Measurements from ENCODE around the gene CDH16.
A peak's percentile ranks its signal among the peaks of the same experiment; 100 is the strongest.

Gene CDH16

DNA sequence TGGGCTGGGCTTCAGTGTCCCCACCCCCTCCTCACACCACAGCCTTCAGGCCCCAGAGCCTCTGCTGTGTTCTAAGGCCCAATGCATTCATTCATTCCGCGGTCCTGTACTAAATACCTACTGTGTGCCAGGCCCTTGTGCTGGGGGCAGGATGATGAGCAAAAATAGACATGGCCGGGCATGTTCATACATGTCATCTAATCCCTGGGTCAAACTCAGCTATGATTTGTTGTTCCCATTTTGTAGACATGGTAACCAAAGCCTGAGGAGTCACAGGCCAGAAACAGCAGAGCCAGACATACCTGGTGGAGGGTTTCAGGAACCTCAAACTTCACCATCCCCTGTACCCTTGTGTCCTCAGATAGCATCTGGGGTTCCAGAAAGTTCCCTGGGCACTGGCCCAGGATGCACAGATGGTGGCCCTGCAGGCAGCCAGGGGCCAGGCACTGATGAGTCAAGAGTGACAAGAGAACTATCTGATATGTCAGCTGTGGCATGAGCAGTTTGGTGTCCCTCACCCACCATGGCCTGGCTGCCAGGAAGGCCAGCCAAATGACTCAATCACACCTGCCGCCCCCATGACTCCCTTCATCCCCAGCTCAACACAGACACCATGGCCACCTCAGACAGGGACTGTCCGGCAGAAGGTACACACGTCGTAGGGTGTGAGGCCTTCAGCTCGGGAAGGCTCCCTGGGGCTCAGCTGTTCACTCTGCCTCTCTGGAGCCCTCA is 9.4 kb upstream of the CDH16 start:
- DNase-seq, result no peak

DNA sequence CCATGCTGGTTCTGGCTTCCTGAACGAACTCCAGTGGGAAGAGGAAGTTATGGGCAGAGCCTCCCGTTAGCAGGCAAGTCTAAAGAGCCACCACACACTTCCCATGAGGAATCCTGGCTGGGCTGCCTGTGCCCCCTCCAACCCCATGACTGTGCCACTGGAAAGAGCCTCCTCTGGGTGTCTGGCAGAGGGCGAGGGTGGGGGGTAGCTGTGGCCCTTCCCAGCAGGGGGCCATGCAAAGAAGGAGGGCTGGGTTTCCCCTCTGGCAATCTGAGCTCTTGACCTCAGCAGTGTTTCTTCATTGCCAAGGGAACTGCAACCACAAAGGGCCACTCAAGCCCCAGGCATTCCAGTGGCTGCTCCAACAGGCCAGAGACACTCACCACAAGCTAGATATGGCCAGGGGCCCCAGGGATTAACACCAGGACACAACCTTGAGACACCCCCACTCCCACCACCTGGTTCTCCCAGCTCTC is 8.3 kb upstream of the CDH16 start:
- DNase-seq, result no peak

DNA sequence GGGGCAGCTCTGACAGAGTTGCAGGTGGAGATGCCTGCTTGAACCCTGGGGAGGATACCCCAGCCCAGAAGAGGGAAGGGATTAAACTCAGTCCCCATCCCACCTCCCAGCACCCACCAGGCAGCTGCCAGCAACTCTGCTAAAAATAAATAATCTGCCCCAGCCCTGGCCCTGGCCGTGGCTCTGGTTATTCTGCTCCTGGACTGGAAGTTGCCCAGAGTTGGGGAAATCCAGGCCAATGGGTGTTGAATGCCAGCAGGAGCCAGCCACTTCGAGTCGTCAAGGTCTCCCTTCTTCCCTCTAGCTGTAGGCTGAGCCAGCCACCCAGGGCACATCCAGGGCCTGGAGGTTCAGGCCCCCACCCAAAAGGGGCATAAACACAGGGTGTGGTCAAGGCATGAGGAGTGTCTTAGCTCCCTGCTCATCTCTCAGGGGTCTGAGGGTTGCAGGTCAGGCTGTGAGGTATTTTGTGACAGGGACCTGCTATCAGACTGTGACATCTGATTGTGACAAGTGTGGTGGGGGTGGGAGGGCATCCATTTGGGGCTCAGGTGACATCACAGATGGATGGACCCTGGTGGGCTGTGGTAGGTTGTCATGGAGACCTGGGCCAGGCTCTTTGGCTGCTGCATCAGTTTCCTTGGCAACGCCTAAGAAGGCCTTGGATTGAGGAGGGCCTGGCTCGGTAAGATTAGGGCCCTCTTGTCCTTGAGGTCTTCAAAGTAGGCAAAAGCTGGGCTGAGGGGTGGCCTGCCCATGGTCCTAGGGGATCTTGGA is 7.7 kb upstream of the CDH16 start:
- DNase-seq, result no peak

DNA sequence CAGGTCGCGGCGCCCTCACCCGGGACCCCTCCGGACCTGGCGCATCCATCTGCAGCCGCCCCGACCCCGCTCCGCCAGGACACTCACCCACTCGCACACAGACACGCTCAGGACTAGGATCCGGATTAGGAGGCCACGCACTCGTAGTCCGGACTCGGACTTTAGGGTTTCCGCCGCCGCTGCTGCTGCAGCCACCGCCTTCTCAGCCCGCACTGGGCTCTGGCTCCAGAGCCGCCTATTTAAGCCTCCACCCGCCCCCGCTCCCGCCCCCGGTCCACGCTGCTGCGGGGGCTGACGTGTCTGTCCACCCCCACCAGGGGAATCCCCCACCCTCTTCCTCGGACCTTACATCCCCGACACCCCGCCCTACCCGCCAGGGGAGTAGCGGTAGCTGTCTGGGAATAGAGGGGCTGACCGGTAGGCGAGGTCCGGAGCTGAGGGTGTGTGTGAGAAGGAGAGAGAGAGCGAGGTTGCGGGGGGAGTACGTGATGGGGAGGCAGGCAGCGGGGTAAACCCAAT is 6.7 kb upstream of the CDH16 start, which contains the start of gene RRAD:
Gene RRAD, minus strand, starts transcription at position 214 of the 519 bp plus-strand sequence. CDS start 356 bp downstream, outside the sequence.
- no peak for DNase-seq

DNA sequence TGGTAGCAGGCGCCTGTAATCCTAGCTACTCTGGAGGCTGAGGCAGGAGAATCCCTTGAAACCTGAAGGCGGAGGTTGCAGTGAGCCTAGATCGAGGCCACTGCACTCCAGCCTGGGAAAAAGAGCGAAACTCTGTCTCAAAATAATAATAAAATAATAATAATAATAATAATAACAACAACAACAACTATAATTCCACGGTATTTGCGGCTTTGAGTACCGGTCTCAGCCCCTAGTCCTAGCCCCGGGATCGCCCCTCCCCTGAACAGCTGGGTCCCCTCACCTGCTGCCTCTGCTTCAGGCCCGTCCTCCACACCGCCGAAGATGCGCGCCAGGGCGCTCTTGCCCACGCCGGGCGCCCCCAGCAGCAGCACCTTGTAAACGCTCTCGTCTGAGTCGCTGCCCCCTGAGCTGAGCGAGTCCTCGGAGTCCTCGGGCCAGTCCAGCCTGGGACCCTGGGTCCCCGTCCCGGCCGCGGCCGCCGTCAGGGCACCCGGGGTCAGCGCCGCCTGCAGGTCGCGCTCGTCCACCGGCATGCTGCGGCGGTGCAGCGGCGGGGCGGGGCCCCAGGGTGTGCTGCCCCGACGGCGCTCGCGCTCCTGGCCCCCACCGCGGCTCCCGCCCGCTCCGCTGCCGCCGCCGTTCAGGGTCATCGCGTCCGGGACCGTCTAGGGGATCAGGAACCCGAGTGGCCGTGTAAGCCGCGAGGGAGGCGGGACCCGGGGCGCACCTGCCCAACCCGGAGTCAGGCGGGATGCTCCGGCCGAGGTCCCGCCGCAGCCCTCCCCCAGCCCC is 6.0 kb upstream of the CDH16 start:
- peak; percentile 14 for DNase-seq

DNA sequence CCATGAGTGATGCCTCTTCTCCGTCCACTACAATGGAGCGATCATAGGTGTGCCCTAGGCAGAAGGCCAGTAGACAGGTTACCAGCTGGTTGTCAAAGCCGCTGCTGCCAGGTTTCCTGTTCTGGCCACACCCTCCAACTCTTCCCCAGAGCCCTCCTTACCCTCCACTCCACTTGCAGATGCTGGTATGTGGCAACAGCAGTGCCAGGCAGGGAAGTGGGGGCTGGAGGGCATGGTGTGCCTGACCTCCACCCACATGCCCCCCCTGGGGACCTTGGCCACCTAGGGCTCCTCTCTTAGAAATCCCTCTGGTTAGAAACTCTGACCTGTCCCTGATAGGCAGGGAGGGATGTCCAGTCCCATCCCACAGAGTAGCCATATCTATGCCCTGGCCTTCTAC is 5.2 kb upstream of the CDH16 start:
- no peak for DNase-seq

DNA sequence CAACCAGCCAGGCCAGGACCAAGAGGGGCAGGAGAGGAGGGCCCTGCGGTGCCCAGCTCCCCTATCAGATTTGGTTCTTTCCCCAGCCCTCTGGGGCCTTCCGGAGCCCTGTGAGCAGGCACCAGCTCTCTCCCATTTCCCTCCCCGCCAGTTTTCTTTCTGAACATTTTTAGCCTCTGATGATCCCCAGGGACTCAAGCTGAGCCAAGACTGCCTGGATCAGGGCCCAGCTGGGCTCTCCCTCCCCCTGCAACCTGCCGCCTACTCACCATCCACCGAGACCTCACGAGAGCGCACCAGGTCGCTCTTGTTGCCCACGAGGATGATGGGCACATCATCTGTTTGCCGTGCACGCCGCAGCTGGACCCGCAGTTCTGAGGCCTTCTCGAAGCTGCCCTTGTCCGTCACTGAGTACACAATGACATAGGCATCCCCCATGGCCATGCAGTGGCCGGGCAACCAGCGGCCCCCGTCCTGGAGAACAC is 4.6 kb upstream of the CDH16 start:
- no peak for DNase-seq

DNA sequence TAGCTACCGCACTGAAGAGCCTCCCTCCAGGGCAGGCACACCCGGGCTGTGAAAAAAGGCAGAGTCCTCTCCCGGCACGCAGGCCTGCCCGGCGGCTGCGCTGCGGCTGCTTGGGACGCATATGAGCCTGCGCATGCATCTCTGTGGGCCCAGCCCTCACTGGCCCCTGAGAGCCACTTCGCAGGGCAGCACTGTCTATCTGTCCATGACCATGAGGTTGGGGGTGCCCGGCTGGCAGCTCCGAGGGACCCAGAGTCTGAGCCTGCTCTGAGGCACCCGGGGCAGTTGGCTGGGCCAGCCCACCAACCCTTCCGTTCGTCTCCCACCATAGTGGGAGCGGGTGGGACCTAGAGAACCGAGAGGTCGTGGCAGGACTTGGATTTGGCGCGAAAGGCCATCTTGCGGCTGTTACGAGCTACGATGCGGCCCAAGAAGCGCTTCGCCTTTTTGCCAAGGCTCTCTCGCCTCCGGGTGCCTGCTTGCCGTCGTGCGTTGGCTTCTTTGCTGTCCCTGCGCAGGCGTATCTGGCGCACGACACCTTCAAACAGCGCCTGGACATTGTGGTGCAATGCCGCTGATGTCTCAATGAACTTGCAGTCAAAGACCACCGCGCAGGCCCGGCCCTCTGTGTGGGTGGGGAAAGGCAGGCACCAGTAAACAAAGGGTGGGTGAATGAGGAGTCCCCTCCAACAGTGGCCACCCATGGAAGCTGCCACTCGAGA is 3.2 kb upstream of the CDH16 start:
- no peak for DNase-seq

DNA sequence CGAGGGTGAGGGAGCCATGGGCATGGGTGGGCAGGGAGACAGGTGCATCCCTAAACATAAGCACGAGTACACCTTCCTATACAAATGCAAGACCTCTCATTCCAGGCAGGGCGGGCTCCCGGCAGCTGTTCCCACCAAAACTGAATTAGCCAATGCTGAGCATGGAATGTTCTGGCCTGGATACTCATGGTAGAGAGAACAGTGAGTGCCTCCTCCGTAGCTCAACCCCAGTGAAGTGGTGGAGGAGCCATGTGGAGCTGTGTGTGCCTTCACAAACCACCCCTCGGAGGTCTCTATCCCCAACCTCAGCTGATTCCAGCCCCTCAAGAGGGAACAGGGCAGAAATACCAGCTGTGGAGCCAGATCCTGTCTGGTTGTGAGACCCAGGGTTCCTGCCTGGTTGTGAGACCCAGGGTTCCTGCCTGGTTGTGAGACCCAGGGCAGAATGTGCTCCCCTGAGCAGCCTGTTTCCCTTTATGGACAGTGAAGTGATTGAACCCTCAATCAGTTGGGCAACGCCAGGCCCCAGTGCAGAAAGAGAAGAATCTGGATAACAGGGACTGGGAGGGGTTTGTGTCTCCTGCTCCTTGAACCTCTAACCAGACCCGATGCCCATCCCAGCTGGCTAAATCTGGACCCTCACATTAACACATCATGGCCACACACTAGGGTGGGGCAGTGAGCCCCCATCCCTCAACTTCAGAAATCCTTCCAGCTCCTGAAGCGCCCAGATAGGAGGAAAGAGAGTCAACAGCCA is 2.4 kb upstream of the CDH16 start:
- no peak for DNase-seq

DNA sequence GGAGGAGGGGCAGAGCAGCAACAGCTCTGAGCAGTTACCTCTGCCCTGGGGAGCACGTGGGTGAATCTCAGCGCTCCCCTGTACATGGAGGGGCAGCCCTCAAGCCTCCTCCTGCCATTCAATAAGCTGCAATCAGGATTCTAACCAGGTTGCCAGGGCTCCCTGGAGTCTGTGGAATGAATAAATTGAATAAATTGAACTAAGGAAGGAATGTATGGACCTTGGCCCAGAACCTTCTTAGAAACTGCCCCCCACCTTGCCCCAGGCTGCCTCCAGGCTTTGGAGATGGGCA is 1.6 kb upstream of the CDH16 start:
- no peak for DNase-seq

DNA sequence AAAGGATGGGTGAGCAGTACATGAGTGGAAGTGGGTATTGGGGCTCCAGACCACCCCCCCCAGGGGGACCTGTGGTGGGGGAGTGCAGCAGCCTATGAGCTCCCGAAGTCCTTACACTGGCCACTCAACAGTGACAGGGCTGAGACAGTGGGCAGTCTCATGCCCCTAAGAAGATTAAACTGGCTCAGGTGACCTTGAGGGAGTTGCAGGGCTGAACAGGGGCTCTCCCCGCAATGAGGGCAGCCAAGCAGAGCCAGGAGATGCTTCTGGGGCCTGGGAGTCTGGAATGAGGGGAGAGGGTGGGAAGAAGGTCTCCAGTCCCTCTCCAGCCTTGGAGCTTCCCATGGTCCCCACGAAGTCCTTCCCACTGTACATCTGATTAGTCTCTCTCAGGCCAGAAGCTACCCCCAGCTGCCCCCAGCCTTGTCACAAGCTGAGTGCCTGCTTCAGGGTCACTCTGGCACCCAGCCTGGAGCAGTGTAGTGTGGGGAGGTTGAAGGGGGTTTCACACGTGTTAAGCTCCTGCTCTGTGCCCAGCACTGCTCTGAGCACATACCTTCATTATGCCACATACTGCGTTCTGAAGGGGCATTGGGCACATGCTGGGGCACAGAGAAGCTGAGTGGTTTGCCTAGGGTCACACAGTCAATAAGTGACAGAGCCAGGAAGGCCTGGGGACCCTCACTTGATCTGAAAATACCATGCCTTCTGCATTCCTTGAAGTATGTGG is 1.0 kb upstream of the CDH16 start:
- no peak for DNase-seq

DNA sequence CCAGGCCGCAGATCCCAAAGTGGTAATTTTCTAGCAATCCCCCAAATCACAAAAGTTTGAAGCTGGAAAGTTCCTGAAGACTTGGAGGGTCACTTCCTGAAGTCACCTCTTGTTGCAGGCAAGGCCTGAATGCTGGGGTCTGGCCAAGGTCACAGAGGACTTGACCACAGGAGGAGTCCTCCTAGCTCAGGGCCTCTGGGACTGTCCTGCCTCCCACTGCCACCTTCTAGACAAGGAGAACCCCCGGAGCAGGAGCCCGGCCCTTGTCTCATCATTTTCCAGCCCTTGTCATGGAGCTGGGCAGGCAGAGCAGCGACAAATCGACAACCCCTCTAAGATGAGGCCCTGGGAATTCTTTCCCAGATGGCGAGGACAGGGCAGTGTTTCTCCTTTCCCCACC is 330 bp downstream of the CDH16 start:
- no peak for DNase-seq

DNA sequence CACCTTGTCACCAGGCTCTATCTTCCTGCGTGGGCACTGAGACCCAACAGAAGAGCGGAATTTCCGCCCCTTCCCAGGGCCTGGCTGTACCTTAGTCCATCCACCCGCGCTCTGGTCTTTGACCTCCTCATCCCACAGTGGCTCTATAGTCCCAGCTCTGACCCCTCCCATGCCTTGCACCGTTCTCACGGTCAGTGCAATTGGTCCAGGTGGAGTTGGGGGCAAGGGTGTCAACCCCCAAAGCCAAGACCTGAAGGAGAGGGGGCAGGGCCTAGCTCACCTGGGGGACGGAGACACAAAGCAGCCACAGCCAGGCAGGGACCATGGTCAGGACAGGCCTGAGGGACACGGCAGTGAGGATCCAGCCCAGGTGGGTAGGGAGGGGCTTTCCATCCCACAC is 944 bp downstream of the CDH16 start:
- DNase-seq, result no peak

DNA sequence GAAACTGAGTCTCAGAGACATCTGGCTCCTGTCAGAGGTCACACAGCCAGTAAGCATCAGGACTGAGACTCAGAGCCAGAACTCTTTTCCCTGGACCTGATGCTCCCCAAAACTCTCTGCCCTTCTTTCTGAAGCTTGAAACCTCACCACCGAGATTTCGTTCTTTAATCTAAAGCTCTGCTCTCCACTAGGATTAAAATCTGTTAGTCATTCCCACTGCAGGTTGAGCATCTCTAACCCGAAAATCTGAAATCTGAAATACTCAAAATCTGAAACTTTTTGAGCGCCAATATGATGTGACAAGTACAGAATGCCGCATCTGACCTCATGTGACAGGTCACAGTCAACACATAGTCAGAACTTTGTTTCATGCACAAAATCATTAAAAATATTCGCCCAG is 2.2 kb downstream of the CDH16 start:
- DNase-seq, result no peak

DNA sequence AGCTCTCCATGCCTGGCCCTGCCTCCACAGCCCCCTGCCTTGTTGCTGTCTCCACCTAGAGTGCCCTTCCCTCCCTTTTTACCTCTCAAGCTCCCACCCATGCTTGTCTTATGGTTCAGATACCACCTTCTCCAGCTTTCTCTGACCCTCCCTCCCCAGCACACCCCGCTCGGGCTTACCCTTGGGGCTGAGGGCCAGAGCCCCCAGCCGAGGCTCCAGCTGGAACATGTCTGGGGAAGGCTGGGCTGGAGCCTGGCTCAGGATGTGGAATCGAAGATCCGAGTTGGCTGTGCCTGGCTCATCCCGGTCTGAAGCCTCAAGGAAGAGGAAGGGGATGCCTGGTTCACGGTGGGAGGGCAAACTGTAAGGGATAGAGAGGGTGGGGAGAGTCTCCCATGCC is 3.6 kb downstream of the CDH16 start:
- no peak for DNase-seq

DNA sequence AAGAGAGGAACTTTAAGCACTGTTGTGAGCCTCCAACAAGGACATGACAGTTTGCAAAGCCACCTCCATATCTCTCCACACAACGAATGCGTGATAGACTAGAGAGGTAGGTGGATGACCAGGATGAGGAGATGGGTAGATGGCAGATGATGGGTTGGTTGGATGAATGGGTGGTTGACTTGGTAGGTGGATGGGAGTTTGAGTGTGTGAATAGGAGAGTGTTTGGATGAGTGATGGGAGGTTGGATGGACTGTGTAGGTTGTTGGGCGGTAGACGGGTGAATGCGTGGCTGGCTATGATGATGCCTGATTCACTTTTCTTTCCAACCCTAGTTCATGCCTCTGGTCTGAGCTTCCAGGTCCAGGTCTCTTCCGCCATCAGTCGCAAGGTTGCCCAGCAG is 4.1 kb downstream of the CDH16 start:
- no peak for DNase-seq

DNA sequence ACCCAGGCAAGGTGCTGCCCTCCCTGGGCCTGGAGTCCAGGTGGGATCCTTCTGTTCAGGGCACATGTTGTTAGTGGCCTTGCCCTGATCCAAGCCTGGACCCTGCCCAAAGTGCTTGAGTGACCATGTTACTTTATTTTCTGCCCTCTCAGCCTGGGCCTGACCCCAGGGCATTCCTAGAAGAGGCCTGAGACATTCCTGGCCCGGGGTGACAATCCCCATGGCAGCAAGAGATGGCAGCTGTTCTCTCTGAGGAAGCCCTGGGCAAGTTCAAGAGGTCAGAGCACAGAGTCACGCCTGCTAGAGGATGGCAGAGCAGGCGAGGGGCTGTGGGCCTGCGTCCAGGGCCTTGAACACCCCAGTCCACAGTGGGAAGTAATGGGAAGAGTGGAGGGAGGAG is 5.0 kb downstream of the CDH16 start:
- no peak for DNase-seq

DNA sequence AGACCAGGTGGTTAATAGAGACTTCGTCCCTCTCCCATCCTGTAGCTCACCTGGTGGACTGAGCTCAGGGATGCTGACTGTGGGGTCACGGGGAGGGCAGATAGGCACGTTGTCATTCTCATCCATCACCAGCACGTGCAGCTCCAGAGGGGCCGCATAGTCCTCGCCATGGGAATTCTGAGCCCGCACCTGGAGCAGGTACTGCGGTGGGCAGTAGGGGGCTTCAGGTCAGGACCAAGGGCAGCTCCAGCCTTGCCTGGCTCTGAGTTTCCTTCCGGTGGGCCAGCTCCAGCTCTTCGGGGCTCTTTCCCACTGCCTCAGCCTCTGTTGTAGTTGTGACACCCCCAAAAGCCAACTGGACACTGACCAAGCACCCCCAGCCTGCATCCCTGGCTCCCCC is 5.6 kb downstream of the CDH16 start:
- no peak for DNase-seq

DNA sequence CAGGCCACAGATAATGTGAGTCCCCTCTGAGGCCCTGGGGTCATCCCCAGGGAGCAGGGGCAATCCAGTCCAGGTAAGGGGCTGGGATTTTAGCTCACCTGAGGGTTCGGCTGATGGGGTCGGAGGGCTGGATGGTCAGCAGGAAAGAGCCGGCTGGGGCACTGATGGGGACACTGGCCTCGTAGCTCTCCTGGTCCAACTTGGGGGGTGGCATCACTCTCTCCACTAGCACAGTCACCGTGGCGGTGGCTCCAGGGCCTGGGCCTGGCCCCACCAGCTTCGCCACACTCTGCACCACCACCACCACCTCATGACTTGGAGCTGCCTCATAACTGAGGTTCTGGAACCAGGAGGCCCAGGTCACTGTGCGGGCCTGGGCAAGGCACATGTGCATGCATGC is 6.9 kb downstream of the CDH16 start:
- no peak for DNase-seq

DNA sequence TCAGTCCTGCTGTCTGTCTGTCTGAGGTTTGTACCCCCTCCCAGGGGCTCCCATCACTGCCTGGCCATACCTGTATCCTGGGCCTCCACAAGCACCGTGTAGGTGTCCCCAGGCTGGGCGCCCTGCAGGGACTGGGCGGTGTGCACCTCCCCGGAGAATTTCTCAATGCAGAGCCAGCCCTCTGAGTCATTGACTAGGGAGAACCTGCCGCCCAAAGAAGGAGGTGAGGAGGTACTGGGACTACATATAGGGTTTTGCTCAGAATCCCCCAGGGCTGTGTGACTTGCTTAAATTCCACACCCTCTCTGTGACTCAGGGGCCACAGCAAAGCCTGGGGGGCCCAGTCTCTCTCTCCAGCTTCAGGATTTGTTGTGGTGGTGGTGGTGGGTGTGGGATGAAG is 7.6 kb downstream of the CDH16 start:
- DNase-seq, result no peak
